Esophagus squamous epithelium (tissue), 5 donors: Measurements from ENCODE around the gene NDUFAF7. TPM values are rescaled to one million over a fixed set of nuclear protein-coding genes. Genes with fewer than 3 reads are reported as not detected.

Experiments
- DNase-seq: peaks from one replicate; lab custom pipeline; 2025; lab: John Stamatoyannopoulos, UW
- H3K27ac ChIP-seq, 4 donors: fragments of 200-600 bp; sonication (generic); one replicate each; pipeline ENCODE4 v1.5.1; 2016 to 2019; ENCODE audit warnings: mild to moderate bottlenecking in 1 of 4
- H3K27me3 ChIP-seq, 4 donors: fragments of 200-600 bp; sonication (generic); 1 replicate in 3 of 4; 2 replicates in 1 of 4; pipeline versions ENCODE4 v1.5.1 to v1.6.0; 2017 to 2021; ENCODE audit warnings: antibody characterized with exemption in 1 of 4
- H3K36me3 ChIP-seq, 3 donors: fragments of 200-600 bp; sonication (generic); one replicate each; pipeline ENCODE4 v1.5.1; 2016 to 2019
- H3K4me1 ChIP-seq, 3 donors: fragments of 200-600 bp; sonication (generic); one replicate each; pipeline ENCODE4 v1.5.1; 2017 to 2019
- H3K4me3 ChIP-seq, 4 donors: fragments of 200-600 bp; sonication (generic); 1 replicate in 3 of 4; 2 replicates in 1 of 4; pipeline ENCODE4 v1.5.1; 2016 to 2019; ENCODE audit warnings: mild to moderate bottlenecking in 2 of 4, moderate library complexity in 1 of 4
- H3K9me3 ChIP-seq, 3 donors: fragments of 200-600 bp; sonication (generic); one replicate each; pipeline ENCODE4 v1.5.1; 2016 to 2019
- CTCF ChIP-seq, 6 experiments: fragments of 450-650 bp in 4 of 6; fragments of 200-600 bp in 2 of 6; sonication (generic) in 2 of 6; IDR thresholded peaks; one replicate each; pipeline ENCODE4 v1.5.1; 2016 to 2019; ENCODE audit warnings: antibody characterized with exemption in 6 of 6, mild to moderate bottlenecking in 4 of 6, moderate library complexity in 4 of 6
- POLR2A ChIP-seq, 4 donors: fragments of 450-650 bp; IDR thresholded peaks; one replicate each; pipeline ENCODE4 v1.6.1; 2017; ENCODE audit warnings: antibody characterized with exemption in 4 of 4, mild to moderate bottlenecking in 4 of 4, moderate library complexity in 3 of 4
- WGBS, 2 donors: methylation state at CpG; one replicate each; pipeline ENCODE4 v1.1.5; 2018; 5-methylcytosine and 5-hydroxymethylcytosine counted together
- intact Hi-C: fragments of 100-400 bp; cut with DNase I; formaldehyde crosslinking; loops from one replicate; pipeline ENCODE4 v1.15.0; 2022
- total RNA-seq, 4 donors: library from RNA; depleted of rRNA; stranded (reverse); fragments of >200 nt; gene quantifications; one replicate each; pipeline ENCODE4 v1.1.0, GENCODE V29; 2016
- donor health status: DM: yes; HTN: yes; CAD: no.

NDUFAF7 gene
- total RNA-seq, 4 donors from 2014 or later, result 8.3 to 12.6 (median 8.9) TPM

GRCh38 chr2:37271376-37272067 lies 40.1 kb downstream of the NDUFAF7 start:
- no peak for TF ChIP-seq POLR2A (IDR thresholded peaks at IDR 0.05)
- no peak for TF ChIP-seq CTCF (IDR thresholded peaks at IDR 0.05)
- WGBS, 2 donors, result 88 to 89% methylated on average over 6 to 7 of the region's 7 CpGs
- Histone ChIP-seq H3K9me3 (no peaks in the 10 kb centered on the region), H3K4me3 (no peak overlapping the region), H3K36me3 (peaks cover 0 to 95% (median 9%) of the 10 kb centered on the region in 3 donors), H3K4me1 (no peaks in the 10 kb centered on the region), H3K27ac (no peak overlapping the region), H3K27me3 (no peaks in the 10 kb centered on the region)
- intact Hi-C loops, result no loop called here
- no peak for DNase-seq

GRCh38 chr2:37274359-37274965 lies 43.0 kb downstream of the NDUFAF7 start:
- WGBS, 2 donors, result 70 to 85% methylated on average over 6 of the region's 6 CpGs
- no peak for DNase-seq
- Histone ChIP-seq H3K4me3 (no peak overlapping the region), H3K27me3 (no peaks in the 10 kb centered on the region), H3K27ac (no peak overlapping the region), H3K36me3 (peaks cover 0 to 93% (median 9%) of the 10 kb centered on the region in 3 donors), H3K4me1 (no peaks in the 10 kb centered on the region), H3K9me3 (no peaks in the 10 kb centered on the region)
- TF ChIP-seq POLR2A (IDR thresholded peaks at IDR 0.05) (no peak), CTCF (IDR thresholded peaks at IDR 0.05) (no peak)
- intact Hi-C loops, result no loop called here

GRCh38 chr2:37276291-37276690 lies 44.8 kb downstream of the NDUFAF7 start:
- intact Hi-C loops, result no loop called here
- H3K36me3 ChIP-seq, result peaks cover 0 to 91% (median 9%) of the 10 kb centered on the region in 3 donors
- 77 to 82% methylated on average over 2 of the region's 2 CpGs for WGBS, 2 donors
- no peak overlapping the region for H3K27ac ChIP-seq
- no peak for TF ChIP-seq CTCF (IDR thresholded peaks at IDR 0.05)
- no peak for TF ChIP-seq POLR2A (IDR thresholded peaks at IDR 0.05)
- no peak overlapping the region for H3K4me3 ChIP-seq
- H3K4me1 ChIP-seq, result no peaks in the 10 kb centered on the region
- no peak for DNase-seq
- H3K9me3 ChIP-seq, result no peaks in the 10 kb centered on the region
- H3K27me3 ChIP-seq, result no peaks in the 10 kb centered on the region

- Histone ChIP-seq H3K36me3 (peaks cover 0 to 73% (median 4%) of the 10 kb centered on the region in 3 donors), H3K9me3 (no peaks in the 10 kb centered on the region), H3K27me3 (no peaks in the 10 kb centered on the region), H3K4me1 (peaks cover 0 to 13% (median 0%) of the 10 kb centered on the region in 3 donors), H3K4me3 (no peak overlapping the region), H3K27ac (no peak overlapping the region)
- WGBS, 2 donors, result 84 to 92% methylated on average over 1 of the region's 1 CpG
- TF ChIP-seq POLR2A (IDR thresholded peaks at IDR 0.05), result no peak
- TF ChIP-seq CTCF (IDR thresholded peaks at IDR 0.05), result no peak
- intact Hi-C loops, result no loop called here
- DNase-seq, result no peak
Observed at GRCh38 chr2:37281916-37282315, 50.5 kb downstream of the NDUFAF7 start.

- Histone ChIP-seq H3K27ac (peak overlapping the region in 1 of 4 donors; percentile 27), H3K36me3 (peaks cover 0 to 71% (median 4%) of the 10 kb centered on the region in 3 donors), H3K4me1 (peaks cover 0 to 13% (median 0%) of the 10 kb centered on the region in 3 donors), H3K9me3 (no peaks in the 10 kb centered on the region), H3K4me3 (no peak overlapping the region), H3K27me3 (no peaks in the 10 kb centered on the region)
- intact Hi-C loops, result no loop called here
- no peak for DNase-seq
- WGBS, 2 donors, result 91 to 97% methylated on average over 2 of the region's 2 CpGs
- TF ChIP-seq POLR2A (IDR thresholded peaks at IDR 0.05) (no peak), CTCF (IDR thresholded peaks at IDR 0.05) (no peak)
Observed at GRCh38 chr2:37282746-37283145, 51.3 kb downstream of the NDUFAF7 start.
